Left renal pelvis (tissue), 4 donors: ENCODE data around the gene TOLLIP. TPM values are rescaled to one million over a fixed set of nuclear protein-coding genes. Genes with fewer than 3 reads are reported as not detected.
A peak's percentile ranks its signal among the peaks of the same experiment; 100 is the strongest.
"Not testable (repeated sequence)": the region's sequence is repeated elsewhere in the genome, so short reads cannot be mapped to it uniquely, and the experiment has no call there.

ENCODE experiments used
- DNase-seq, 4 donors: peaks; one replicate each; pipeline ENCODE4 v3.0.0-alpha.2; 2013; ENCODE audit warnings: low read depth in 4 of 4, low spot score in 3 of 4
- polyA plus RNA-seq, 4 donors: library from polyadenylated mRNA; unstranded; fragments of 120-200 nt; gene quantifications; one replicate each; pipeline ENCODE4 v1.2.1, GENCODE V29; 2013; ENCODE audit not compliant: insufficient read length in 4 of 4

The TOLLIP gene
- 10 to 100 TPM; 21.7 to 50.4 (median 35.6) TPM for polyA plus RNA-seq

DNA sequence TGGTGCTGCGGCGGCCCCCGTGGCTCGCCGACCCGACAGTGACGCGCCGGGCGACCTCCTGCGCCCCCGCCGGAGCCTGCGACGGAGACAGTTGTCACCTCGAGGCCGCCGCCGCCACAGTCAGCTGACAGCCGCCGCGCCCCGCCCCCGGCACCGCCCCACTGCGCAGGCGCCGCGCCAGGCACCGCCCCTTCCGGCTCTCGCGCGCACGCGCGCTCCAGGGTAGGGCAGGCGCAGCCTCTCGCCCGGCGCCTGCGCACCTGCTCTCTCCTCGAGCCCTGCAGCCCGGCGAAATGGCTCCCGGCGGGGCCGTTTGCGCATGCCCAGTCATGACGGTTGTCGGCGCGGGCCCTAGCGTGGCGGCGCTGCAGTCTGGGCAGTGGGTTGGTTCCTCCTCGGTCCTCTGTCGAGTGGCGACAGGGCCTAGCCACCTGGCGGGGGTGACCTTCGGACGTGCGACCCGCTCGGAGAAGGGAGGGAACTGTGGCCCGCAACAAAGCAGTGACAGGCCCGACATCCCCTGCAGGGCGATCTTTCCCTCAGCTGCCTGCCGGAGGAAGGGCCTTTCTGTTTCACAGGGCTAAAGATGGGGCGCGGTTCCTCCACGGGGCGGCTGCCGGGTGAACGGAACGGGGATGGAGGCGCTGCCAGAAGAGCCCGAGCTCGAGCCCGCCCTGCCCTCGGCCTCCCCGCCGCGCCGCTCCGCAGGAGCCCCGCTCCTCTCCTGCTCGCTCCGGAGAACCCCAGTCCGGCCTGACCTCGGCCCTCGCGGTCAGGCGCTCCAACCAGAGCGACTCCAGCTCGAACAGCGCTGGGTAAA lies at the start of gene TOLLIP:
TOLLIP (minus strand) TSS at position 135 of the 820 bp plus-strand sequence; CDS start at position 1, 134 bp downstream.
- DNase-seq = peak; percentile 81 to 90 (median 88)

DNA sequence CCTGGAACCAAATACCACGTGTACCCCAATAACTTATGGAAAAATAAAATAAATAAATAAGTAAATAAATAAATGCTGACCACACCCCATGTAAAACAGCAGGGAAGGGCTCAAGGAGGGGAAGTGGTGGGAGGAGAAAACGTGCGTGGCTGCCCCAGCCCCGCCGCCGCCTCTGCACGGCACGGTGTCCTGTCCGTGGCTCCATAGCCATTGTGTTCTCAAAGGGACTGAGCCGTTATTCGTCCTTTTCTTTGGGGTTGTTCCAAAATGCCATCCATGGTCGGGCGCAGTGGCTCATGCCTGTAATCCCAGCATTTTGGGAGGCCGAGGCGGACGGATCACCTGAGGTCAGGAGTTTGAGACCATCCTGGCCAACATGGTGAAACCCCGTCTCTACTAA lies 49.5 kb upstream of the TOLLIP start:
- not testable (repeated sequence) for DNase-seq

DNA sequence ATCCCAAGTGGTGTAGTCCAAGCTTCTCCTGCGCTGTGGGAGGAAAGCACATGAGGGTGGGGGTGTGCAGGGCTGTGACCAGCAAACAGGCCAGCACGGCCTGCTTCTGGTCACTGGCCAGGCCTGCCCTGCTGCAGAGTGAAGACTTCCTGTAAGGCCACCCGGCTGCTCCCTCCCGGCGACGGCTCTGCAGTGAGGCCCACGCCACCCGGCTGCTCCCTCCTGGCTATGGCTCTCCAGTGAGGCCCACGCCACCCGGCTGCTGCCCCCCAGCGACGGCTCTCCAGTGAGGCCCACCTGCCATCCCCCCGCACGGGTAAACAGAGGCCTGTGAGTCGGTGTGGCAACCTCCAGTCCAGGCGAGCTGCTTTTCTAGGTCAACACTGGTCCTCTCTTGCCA lies 48.9 kb upstream of the TOLLIP start:
- DNase-seq = no peak

GRCh38 chr11:1356478-1356960 lies 47.1 kb upstream of the TOLLIP start:
- no peak for DNase-seq

DNA sequence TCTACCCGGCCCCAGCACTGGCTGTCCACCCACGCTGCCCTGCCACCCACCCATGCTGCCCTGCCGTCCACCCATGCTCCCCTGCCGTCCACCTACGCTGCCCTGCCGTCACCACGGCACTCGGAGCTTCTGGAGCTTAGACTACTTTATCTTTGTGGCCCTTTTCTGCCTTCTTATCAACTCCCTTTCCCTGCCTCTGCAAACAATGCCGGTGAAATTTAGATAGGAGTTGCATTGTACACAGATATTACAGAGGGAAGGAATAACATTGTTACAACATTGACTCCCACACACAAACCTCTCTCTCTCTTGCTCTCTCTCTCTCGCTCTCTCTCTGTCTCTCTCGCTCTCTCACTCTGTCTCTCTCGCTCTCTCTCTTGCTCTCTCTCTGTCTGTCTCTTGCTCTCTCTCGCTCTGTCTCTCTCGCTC lies 46.6 kb upstream of the TOLLIP start:
- no peak for DNase-seq

DNA sequence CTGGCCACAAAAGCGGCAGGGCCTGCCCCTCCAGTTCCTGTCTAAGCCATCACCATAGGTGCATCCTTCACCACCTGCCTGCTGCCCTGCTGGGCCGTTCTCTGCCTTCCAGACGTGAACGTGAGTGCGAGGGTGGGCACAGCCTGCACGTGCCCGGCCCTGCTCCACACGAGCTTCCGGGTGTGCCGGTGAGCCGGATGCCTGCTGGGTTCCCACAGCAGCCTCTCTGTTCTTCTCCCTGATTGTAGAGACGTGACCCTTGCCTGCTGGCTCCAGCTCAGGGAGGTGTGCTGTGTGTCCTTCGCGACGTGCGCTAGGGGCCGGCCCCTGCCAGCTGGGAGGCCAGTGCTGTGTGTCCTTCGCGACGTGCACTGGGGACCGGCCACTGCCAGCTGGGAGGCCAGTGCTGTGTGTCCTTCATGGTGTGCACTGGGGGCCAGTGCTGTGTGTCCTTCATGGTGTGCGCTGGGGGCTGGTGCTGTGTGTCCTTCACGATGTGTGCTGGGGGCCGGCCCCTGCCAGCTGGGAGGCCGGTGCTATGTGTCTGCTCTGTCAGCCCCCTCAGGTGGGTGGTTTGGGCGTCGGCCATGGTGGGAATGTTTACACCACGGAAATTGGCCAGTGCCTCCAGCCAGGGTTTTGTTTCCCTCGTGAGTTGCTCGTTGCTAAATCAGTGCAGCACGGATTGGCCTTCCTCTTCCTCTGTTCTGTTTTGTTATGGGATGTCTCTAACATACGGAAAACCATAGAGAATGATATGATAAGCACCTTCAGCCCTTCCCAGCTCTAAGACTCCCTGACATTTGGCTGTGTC lies 44.9 kb upstream of the TOLLIP start:
- DNase-seq = no peak

GRCh38 chr11:1353383-1354124 lies 44.1 kb upstream of the TOLLIP start:
- no peak for DNase-seq

GRCh38 chr11:1352696-1353382 lies 43.4 kb upstream of the TOLLIP start:
- DNase-seq = no peak

DNA sequence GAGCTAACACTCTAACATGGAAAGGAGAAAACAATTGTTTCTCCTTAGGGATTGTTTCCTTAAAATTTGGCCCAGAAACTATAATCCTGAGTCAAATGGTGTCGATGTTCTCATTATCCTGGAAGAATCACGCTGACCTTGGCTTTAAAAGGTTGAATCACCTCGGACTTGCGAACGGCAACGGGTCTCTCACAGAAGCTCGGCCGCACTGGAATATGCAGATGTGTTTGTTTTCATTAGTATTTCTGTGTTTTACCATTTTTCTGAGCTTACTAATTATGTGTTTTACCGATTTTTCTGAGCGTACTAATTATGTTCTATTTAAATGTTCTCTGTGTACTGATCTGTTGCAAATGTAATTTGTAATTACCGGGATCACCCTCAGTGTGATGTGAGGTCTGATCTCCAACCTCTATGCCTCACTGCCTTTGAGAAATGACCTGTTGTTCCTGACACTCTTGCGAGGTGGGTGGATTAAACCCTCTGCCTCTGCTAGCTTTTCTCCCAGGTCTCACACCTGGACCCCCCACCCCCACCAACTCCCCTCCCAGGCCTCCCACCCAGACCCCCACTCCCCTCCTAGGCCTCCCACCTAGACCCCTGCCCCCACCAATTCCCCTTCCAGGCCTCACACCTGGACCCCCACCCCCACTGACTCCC lies 42.0 kb upstream of the TOLLIP start:
- no peak for DNase-seq

- DNase-seq = no peak
Measured at GRCh38 chr11:1350086-1350725, 40.8 kb upstream of the TOLLIP start.

GRCh38 chr11:1349327-1350041 lies 40.1 kb upstream of the TOLLIP start:
- DNase-seq = no peak

DNA sequence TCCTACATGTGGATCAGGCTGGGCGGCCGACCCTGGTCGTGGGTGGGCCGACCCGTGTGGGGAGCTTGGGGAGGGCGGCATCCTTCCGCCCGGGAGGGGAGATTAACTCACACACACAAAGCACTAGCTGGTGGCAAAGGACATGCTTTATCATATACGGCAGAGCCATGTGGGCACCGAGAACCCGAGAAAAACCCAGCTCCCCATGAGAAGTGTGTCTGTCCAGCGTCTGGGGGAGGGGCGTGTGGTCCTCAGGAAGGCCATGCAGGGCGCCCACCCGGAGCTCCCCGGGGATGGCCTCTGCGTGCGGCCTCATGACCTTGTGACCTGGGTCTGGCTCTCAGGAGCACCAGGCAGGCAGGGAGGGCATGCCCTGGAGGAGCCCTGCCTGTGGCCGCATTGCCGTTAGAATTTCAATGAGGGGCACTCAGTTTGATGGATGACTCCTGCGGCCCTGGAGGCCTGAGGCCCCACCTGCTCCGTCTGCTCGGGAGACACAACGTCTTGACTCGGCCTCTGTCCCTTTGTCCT lies 39.4 kb upstream of the TOLLIP start:
- DNase-seq = no peak

GRCh38 chr11:1348146-1348795 lies 38.8 kb upstream of the TOLLIP start:
- no peak for DNase-seq

DNA sequence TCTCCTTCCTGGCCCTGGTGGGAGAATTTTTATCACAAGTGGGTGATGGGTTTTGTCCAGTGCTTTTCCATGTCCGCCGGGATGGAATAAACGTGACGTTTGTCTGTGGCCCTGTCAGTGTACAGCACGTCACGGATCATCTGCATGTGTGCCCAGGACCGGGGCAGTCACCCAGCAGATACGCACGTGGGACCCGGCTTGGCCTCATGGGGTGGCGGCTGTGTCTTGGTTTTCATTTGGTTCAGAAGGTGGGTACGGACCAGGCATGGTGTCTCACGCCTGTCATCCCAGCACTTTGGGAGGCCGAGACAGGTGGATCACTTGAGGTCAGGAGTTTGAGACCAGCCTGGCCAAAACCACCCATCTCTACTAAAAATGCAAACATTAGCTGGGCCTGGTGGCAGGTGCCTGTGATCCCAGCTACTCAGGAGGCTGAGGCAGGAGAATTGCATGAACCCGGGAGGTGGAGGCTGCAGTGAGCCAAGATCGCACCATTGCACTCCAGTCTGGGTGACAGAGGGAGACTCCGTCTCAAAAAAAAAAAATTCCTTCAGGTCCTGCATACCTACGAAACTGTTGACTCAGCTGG lies 38.1 kb upstream of the TOLLIP start:
- DNase-seq = not testable (repeated sequence)

- no peak for DNase-seq
Measured at GRCh38 chr11:1346669-1347390, 37.4 kb upstream of the TOLLIP start.

GRCh38 chr11:1345737-1346513 lies 36.5 kb upstream of the TOLLIP start:
- DNase-seq = no peak
